ENCODE results near the gene JAZF1.

The JAZF1 gene

DNA sequence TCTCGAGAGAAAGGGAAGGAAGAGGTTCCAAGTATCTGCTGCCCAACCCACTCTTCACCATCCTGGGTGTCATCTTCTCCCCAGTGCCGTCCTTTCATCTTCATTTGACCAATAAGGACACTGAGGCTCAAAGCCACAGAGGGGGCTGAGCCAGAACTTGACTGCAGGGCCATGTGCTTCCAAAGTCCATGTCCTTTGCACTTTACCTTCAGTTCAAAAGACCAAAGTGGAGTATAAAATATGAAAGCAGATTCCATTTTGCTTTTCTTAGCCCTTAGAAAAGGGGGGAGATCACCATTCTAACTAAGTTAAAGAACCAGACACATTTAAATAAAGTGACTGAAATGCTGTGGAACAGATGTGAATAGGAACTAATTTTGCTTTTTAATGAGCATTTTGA, 56.2 kb downstream of the JAZF1 start:
- TF ChIP-seq, protein P1, sequence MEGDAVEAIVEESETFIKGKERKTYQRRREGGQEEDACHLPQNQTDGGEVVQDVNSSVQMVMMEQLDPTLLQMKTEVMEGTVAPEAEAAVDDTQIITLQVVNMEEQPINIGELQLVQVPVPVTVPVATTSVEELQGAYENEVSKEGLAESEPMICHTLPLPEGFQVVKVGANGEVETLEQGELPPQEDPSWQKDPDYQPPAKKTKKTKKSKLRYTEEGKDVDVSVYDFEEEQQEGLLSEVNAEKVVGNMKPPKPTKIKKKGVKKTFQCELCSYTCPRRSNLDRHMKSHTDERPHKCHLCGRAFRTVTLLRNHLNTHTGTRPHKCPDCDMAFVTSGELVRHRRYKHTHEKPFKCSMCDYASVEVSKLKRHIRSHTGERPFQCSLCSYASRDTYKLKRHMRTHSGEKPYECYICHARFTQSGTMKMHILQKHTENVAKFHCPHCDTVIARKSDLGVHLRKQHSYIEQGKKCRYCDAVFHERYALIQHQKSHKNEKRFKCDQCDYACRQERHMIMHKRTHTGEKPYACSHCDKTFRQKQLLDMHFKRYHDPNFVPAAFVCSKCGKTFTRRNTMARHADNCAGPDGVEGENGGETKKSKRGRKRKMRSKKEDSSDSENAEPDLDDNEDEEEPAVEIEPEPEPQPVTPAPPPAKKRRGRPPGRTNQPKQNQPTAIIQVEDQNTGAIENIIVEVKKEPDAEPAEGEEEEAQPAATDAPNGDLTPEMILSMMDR (conservative IDR thresholded peaks at IDR 0.05; ENCODE audit: low read depth, low read length): no peak
- no peak for DNase-seq (ENCODE audit: low read depth)
- H3K4me3 ChIP-seq (ENCODE audit: low read depth, low read length): no peak overlapping the region

DNA sequence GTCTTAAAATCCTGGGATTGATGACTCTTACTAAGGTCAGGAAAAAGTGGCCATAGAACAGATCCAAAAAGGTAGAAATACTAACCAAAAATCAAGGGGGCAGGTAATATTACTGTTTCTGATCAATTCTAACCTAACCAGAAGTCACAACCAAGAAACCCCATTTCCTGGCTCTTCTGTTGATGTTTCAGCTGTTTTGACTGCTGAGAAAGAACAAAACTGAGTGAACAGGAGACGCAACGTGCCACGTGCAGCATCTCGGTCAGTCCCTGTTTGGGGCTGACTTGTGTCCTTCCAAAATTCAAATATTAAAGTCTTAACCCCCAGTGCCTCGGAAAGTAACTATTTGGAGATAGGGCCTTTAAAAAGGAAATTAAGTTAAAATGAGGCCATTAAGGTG, 56.8 kb downstream of the JAZF1 start:
- DNase-seq (ENCODE audit: low read depth): no peak
- TF ChIP-seq, protein P1 (conservative IDR thresholded peaks at IDR 0.05; ENCODE audit: low read depth, low read length): no peak
- H3K4me3 ChIP-seq (ENCODE audit: low read depth, low read length): no peak overlapping the region

DNA sequence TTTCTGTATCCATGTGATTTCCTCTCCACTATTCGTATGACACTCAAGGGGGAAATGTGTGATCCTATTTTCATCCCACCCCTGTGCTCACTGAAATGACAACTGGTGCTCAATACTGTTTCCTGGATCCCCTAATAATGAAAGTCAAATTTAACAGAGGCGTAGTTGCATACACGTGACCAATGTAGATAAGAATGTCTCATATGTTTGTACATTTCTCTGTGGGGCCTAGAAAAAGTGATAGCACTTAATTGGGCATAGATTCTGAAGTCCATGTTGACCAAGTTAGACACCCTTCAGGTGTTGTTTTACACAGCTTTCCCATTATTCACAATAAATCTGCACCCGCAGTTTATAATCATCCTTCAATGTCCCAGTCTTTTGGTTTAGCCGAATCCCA, 59.1 kb downstream of the JAZF1 start:
- H3K4me3 ChIP-seq (ENCODE audit: low read depth, low read length): no peak overlapping the region
- no peak for DNase-seq (ENCODE audit: low read depth)
- TF ChIP-seq, protein P1 (conservative IDR thresholded peaks at IDR 0.05; ENCODE audit: low read depth, low read length): no peak

DNA sequence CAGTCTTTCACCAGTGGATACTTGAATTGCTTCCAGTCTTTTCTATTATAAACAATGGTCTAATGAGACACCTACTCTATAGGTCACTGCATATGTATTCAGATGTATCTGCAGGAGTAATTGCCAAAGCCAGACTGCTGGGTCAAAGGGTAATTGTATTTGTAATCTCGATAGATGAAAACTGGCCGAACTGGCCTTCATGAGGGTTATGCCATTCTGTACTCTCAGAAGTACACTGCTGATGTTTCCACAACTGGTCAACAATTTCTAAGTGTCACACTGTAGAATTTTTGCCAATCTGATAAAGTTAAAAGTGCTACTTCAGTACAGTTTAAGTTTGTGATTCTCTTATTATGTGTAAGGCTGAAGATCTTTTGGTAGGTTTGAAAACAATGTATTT, 64.6 kb downstream of the JAZF1 start:
- DNase-seq (ENCODE audit: low read depth): no peak
- TF ChIP-seq, protein P1 (conservative IDR thresholded peaks at IDR 0.05; ENCODE audit: low read depth, low read length): no peak

DNA sequence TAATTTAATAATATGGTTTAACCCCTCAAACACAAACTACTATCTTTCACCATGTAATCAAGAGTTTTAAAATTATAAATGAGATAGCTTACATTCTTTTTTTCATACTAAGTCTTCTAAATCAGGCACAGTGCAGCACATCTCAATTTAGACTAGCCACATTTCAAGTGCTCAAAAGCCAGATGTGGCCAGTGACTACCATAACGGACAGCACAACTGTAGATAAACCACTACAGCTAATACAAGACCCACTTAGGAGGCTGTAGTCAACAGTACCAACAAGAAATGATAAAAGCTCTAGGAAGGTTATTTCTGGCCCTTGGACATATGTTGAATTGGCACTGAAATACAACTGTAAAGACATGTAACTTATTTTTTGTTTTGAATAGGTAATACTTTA, 65.3 kb downstream of the JAZF1 start:
- TF ChIP-seq, protein P1 (conservative IDR thresholded peaks at IDR 0.05; ENCODE audit: low read depth, low read length): no peak
- H3K4me3 ChIP-seq (ENCODE audit: low read depth, low read length): no peak overlapping the region
- DNase-seq (ENCODE audit: low read depth): no peak

More for the DNA sequence above, 64.6 kb downstream of the JAZF1 start:
- H3K4me3 ChIP-seq (ENCODE audit: low read depth, low read length): no peak overlapping the region

DNA sequence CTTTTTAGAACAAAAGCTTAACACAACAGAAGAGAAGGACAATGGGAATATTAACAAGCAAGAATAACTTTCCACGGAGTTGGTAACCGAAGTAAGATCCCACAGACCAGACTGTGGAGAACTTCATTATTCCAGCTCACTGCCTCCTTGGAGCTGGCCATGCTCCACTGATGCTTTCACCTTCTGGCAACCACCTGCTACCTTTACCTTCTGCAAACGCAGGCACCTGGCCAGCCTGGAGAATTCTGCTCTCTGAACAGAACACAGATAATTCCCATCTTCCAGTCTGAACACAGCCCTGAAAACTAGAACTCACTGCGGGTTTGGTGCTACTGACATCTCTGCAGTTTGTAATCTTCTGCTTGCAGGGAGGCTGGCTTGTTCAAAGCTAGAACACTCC, 66.5 kb downstream of the JAZF1 start:
- H3K4me3 ChIP-seq (ENCODE audit: low read depth, low read length): no peak overlapping the region
- TF ChIP-seq, protein P1 (conservative IDR thresholded peaks at IDR 0.05; ENCODE audit: low read depth, low read length): no peak
- DNase-seq (ENCODE audit: low read depth): no peak

DNA sequence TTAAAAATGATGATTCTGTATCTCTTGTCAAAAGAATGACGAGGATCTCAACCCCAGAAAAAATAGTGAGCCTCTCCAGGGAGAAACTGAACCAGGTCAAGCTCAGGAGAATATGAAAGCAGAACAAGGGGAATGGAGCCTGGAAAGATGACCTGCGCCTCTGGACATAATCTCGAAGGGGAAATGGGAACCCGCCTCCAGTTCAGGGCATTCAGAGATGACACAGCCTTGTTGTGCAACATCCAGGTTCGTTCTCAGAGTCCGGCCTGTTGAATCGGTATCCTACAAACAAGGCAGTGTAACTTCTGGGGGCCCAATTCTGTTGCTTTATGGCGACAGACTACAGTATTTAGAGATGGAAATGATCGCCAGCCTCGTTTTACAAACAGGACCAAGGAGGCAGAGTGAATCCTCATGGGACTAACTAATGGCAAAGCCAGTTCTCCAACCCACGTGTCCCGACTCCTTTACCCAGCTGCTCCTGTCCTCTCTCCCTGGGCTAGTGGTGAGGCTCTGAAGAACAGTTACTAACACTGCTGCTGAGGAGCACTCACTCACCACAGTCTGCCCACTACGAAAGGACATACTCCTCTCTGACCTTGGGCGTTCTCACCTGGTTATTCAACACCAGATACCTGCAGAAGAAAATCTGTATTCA, 67.6 kb downstream of the JAZF1 start:
- peak; percentile 70 for DNase-seq (ENCODE audit: low read depth)
- TF ChIP-seq, protein P1 (conservative IDR thresholded peaks at IDR 0.05; ENCODE audit: low read depth, low read length): no peak
- no peak overlapping the region for H3K4me3 ChIP-seq (ENCODE audit: low read depth, low read length)

All from choroid plexus epithelial cell (primary cell).